DMS153 treated with DMSO at 0.1 percent for 48 hours (cell line): ENCODE results near the gene RASGRP2.

Experiments
- DNase-seq: peaks from one replicate; lab custom pipeline; 2025; ENCODE audit not compliant: unreplicated experiment; lab: John Stamatoyannopoulos, UW

Gene RASGRP2

DNA sequence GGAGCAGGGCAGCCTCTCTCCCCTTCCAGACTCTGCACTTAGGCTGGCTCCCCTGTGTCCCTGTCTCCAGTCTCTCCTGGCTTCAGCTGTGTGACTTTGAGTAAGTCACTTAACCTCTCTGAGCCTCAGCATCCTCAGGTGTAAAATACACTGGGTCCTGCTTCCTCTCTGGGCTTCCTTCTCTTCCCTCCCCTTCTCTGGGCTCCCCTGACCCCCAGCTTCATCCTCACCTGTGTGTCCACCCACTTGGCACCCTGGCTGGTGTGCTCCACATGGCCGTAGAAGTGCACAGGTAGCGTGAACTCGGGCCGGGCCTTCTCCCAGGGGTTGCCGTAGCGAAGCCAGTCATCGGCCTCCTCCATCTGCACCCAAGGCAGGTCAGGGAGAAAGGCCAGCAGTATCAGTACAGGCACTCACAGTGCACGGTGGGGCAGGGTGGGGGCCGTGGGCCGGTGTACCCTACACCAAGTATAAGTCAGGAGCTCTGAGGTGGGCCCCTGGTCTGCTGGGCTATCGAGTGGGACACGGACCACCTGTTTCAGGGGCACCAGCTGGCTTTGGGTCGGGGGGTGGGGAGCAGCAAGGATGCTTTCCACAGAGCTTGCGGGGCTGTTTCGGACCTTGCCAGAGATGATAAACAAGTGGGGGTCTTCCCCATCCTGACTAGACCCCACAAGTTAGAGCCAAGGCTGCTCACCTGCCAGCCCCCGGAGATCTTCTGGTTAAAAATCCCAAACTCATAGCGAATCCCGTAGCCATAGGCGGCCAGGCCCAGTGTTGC is 13.8 kb upstream of the RASGRP2 start:
- DNase-seq: no peak

DNA sequence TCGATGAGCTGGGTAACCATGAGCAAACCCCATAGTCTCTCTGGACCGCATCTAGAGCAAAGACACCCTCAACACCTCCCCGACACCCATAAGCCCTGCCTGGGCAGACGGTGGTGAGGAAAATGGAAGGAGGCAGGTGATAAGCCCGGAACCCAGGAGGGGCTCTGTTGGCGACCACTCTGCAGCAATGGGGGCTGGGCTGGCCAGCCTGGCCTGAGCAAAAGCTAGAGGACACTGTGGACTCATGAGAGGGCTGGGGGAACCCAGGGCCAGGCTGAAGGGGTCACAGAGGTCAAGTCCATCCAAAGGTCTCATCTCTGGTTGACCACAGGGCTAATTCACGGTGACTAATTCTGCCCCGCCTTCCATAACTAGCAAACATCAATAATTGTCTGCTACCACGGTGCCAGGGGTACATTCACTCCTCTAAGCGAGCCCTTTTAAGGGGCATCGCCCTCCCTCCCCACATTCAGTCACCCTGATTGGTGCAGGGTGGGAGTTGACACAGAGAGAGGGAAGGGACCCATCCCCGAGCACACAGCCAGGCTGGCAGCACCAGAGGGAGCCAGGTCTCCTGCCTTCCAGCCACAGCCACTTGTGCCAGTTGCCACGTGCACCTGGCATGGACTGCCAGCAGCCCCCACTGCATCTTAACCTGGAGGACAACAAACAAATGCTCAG is 11.9 kb upstream of the RASGRP2 start:
- DNase-seq: no peak

GRCh38 chr11:64754919-64755662 is 11.1 kb upstream of the RASGRP2 start:
- DNase-seq: no peak

- DNase-seq: no peak
These were observed 10.4 kb upstream of the RASGRP2 start for GRCh38 chr11:64754124-64754918.

DNA sequence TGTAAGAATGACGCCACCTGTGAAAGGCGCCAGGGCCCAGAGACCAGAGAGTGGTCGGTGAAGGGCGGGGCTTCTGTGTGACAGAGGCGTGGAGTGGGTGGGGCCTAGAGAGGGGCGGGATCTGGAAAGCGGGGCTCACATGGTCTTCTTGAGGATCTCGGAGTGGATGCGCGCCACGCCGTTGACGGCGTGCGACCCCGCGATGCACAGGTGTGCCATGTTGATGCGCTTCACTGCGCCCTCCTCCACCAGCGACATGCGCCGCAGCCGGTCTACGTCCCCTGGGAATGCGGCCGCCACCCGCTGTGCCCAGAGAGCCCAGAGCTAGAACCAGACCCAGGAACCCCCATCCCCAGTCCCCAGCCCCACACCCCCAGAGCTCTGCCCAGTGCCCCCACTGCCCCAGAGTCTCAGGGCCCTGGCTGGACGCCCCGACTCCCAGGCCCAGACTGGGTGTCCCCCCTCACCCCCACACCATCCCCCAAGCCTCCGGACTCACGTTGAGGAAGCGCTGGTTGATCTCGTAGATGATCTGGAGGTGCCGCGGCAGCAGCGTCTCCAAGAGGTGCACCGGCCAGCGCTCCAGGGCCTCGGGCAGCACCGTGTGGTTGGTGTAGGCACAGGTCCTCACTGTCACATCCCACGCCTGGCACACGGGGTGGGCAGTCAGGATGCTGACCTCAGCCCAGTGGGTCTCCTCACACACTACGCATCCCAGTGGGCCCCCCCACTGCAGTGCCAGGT is 9.6 kb upstream of the RASGRP2 start:
- DNase-seq: no peak

DNA sequence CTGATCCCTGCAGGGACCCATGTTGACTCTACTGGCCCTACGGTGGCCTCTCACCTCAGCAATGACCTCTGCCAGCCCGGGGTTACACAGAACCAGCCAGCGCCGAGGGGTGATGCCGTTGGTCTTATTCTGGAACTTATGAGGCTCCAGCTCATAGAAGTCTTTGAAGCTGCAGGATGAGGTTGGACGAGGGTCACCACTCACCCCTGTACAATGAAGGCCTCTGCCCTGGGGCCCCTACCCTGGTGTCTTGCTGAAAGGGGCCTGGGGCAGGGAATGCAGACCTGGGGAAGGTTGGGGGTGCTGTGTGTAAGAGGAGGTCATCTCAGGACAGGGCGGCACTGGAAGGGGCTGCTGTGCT is 9.1 kb upstream of the RASGRP2 start:
- DNase-seq: no peak

GRCh38 chr11:64752175-64752970 is 8.4 kb upstream of the RASGRP2 start:
- DNase-seq: no peak

DNA sequence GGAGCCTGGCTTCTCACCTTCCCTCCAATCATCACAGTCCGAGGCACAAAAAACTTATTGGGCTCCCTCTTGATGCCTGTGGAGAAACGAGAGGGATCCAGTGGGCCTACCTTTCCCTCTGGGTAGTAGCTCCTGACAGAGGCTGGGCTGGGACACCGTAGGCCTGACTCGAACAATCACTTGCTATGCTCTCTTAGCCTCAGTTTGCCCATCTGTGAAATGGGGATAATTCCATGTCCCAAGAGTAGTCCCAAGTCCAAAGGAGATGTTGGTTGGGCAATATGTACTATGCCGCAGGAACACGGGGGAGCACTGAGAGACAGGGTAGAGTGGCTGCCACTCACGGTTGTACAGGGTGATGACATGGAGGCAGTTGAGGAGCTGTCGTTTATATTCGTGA is 7.6 kb upstream of the RASGRP2 start:
- DNase-seq: no peak

- no peak for DNase-seq
These were observed 7.2 kb upstream of the RASGRP2 start for GRCh38 chr11:64751136-64751535.

- no peak for DNase-seq
These were observed 6.6 kb upstream of the RASGRP2 start for GRCh38 chr11:64750361-64751054.

DNA sequence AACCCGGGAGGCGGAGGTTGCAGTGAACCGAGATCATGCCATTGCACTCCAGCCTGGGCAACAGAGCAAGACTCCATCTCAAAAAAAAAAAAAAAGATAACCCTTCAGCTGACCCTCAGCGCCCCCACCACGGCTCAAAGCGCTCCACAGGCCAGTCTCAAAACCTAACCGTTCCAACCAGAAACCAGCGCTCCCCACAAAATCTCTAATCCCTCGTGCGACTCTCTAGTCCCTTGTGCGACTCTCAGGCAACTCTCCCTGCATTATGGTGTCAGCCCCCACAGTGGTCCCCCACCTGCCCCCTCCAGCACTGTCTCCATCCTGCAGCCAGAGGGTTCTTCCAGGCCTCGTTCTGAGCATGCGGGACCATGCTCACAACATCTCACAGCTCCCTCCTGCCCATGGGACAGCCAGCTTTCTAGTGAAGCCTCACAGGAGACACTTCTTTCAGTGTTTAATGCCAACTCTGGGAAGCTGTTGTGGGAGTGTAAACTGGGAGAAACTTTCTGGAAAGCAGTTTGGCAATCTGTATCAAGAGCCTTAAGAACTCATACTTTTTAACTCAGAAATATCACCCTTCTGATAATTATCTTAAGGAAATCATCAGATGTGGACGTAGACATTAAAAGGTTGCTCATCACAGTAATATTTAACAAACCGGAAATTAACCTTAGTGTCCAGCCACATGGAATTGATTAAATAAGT is 4.2 kb upstream of the RASGRP2 start:
- DNase-seq: no peak

- no peak for DNase-seq
These were observed 2.5 kb upstream of the RASGRP2 start for GRCh38 chr11:64746486-64746885.

- no peak for DNase-seq
These were observed 1.8 kb upstream of the RASGRP2 start for GRCh38 chr11:64745521-64746328.

- DNase-seq: no peak
These were observed 1.2 kb upstream of the RASGRP2 start for GRCh38 chr11:64745189-64745520.

DNA sequence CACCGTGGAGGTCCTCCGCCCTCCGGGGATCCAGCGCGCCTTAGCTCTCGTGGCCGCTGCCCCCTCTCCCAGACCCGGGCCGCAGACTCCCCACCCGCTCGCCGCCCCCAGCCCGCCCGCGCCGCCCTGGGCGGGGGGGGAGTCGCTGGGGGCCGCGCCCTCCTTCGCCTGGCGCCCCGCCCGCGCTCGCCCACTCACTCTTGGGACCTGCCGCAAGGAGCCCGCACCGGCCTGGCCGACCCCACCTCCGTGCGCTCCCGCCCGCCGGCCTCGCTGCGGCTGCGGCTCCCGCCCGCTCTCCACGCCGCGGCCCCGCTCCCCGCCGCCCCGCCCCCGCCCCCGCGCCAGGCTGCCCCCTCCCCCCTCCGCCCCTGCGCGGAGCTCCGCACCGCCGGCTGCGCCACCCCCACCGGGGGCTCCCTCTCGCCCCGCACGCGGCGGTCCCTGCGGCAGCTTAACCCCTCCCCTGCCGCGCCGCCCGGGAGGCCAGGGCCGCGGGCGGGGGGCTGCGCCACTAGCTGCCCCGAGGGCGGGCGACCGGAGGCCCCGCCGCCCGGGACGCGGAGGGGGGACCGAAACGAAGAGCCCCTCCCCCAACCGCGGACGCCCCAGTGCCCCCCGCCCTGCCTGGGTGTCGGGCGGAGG is 724 bp upstream of the RASGRP2 start:
- DNase-seq: no peak

GRCh38 chr11:64742889-64743590 is 902 bp downstream of the RASGRP2 start:
- no peak for DNase-seq
